Caco-2 (cell line): ENCODE data around the gene TOM1L1. TPM values are rescaled to one million over a fixed set of nuclear protein-coding genes. Genes with fewer than 3 reads are reported as not detected.

Source experiments
- BruUV-seq: library from RNA; stranded (reverse); fragments of 400-500 nt; replicated peaks from 2 replicates; lab custom pipeline; 2021; lab: Mats Ljungman, UMichigan
- CTCF ChIA-PET: fragments of 300-600 bp; sonication (Branson Sonifier 250); formaldehyde crosslinking; loops from one replicate; lab custom pipeline; 2022; ENCODE audit warnings: antibody characterized with exemption; lab: Charles Lee
- POLR2A ChIA-PET: fragments of 300-600 bp; sonication (Branson Sonifier 250); formaldehyde crosslinking; loops from one replicate; lab custom pipeline; 2022; ENCODE audit warnings: antibody characterized with exemption; lab: Charles Lee
- DNase-seq, 2 experiments: peaks; one replicate each; pipeline versions ENCODE4 v3.0.0 to v3.0.0-alpha.2; 2020 to 2022
- H3K27me3 ChIP-seq: replicated peaks from 2 replicates; pipeline ENCODE4 v1.6.0; 2011; ENCODE audit warnings: low read length; ENCODE audit not compliant: control insufficient read depth, insufficient read depth
- H3K36me3 ChIP-seq: 2 replicates; pipeline ENCODE4 v1.5.1; 2011; ENCODE audit warnings: low read length; ENCODE audit not compliant: control insufficient read depth, insufficient read depth
- H3K4me1 ChIP-seq: fragments of 250-450 bp; sonication (Bioruptor Pico); 2 replicates; pipeline ENCODE4 v1.5.1; 2020; ENCODE audit warnings: mild to moderate bottlenecking
- H3K4me3 ChIP-seq: 2 replicates; pipeline ENCODE4 v1.5.1; 2011; ENCODE audit warnings: low read depth, mild to moderate bottlenecking, control low read depth, low read length
- H3K9me3 ChIP-seq: fragments of 250-450 bp; sonication (Bioruptor Pico); 2 replicates; pipeline ENCODE4 v1.5.1; 2020; ENCODE audit warnings: mild to moderate bottlenecking, moderate library complexity
- H3K27ac Mint-ChIP-seq: one replicate; pipeline ENCODE4 v1.8.0; 2022; ENCODE audit warnings: mixed read lengths; ENCODE audit not compliant: unreplicated experiment
- H3K27me3 Mint-ChIP-seq: one replicate; pipeline ENCODE4 v1.8.0; 2022; ENCODE audit warnings: mixed read lengths; ENCODE audit not compliant: insufficient read depth, unreplicated experiment
- H3K36me3 Mint-ChIP-seq: one replicate; pipeline ENCODE4 v1.8.0; 2022; ENCODE audit warnings: mild to moderate bottlenecking, mixed read lengths; ENCODE audit not compliant: insufficient read depth, unreplicated experiment
- H3K4me1 Mint-ChIP-seq: one replicate; pipeline ENCODE4 v1.8.0; 2022; ENCODE audit warnings: low read depth, mixed read lengths; ENCODE audit not compliant: unreplicated experiment
- H3K4me3 Mint-ChIP-seq: one replicate; pipeline ENCODE4 v1.8.0; 2022; ENCODE audit warnings: mild to moderate bottlenecking, moderate library complexity, mixed read lengths; ENCODE audit not compliant: unreplicated experiment
- H3K9me3 Mint-ChIP-seq: one replicate; pipeline ENCODE4 v1.8.0; 2022; ENCODE audit warnings: mixed read lengths; ENCODE audit not compliant: unreplicated experiment
- CTCF ChIP-seq, 2 experiments: fragments of 200-600 bp in 1 of 2; IDR thresholded peaks; 1 replicate in 1 of 2; 2 replicates in 1 of 2; pipeline versions ENCODE4 v1.5.1 to v1.8.0; 2011 to 2022; ENCODE audit warnings: antibody characterized with exemption in 1 of 2, control low read depth in 1 of 2, inconsistent platforms in 1 of 2, low read depth in 1 of 2, low read length in 1 of 2, mild to moderate bottlenecking in 1 of 2, moderate library complexity in 1 of 2; ENCODE audit not compliant: insufficient read depth in 1 of 2, severe bottlenecking in 1 of 2, unreplicated experiment in 1 of 2
- intact Hi-C: fragments of 100-400 bp; cut with micrococcal nuclease; formaldehyde crosslinking; loops from one replicate; pipeline ENCODE4 v1.10.0; 2022; ENCODE audit not compliant: unreplicated experiment
- total RNA-seq: library from RNA; stranded (reverse); gene quantifications from 2 replicates; pipeline ENCODE4 v1.2.3, GENCODE V29; 2022

Gene TOM1L1
- total RNA-seq, 1 experiment from 2014 or later = 48.7 TPM

GRCh38 chr17:54937018-54937417 lies 36.4 kb downstream of the TOM1L1 start:
- BruUV-seq = no TSS peak
- no peak overlapping the region for H3K4me3 Mint-ChIP-seq
- H3K4me3 ChIP-seq = no peak overlapping the region
- intact Hi-C loops = no loop called here
- H3K4me1 ChIP-seq = peaks cover 9% of the 10 kb centered on the region
- H3K9me3 ChIP-seq = no peaks in the 10 kb centered on the region
- DNase-seq = no peak
- H3K36me3 Mint-ChIP-seq = peaks cover 18% of the 10 kb centered on the region
- ChIA-PET POLR2A (no interaction called here), CTCF (no interaction called here)
- no peaks in the 10 kb centered on the region; the same call in 1 of the 2 replicates for H3K36me3 ChIP-seq
- H3K4me1 Mint-ChIP-seq = peaks cover 11% of the 10 kb centered on the region
- H3K27me3 Mint-ChIP-seq = no peaks in the 10 kb centered on the region
- no peaks in the 10 kb centered on the region for H3K9me3 Mint-ChIP-seq
- H3K27ac Mint-ChIP-seq = no peak overlapping the region
- no peak for TF ChIP-seq CTCF (IDR thresholded peaks at IDR 0.05; ENCODE audit: insufficient read depth in 1 of 2, low read depth in 1 of 2, low read length in 1 of 2, severe bottlenecking in 1 of 2, unreplicated experiment in 1 of 2)
- no peaks in the 10 kb centered on the region for H3K27me3 ChIP-seq

- Histone ChIP-seq H3K4me1 (peaks cover 9% of the 10 kb centered on the region), H3K27me3 (no peaks in the 10 kb centered on the region), H3K4me3 (no peak overlapping the region), H3K36me3 (no peaks in the 10 kb centered on the region; the same call in 1 of the 2 replicates), H3K9me3 (no peaks in the 10 kb centered on the region)
- no peak overlapping the region for H3K4me3 Mint-ChIP-seq
- peaks cover 17% of the 10 kb centered on the region for H3K36me3 Mint-ChIP-seq
- H3K27ac Mint-ChIP-seq = no peak overlapping the region
- intact Hi-C loops = no loop called here
- no peak for TF ChIP-seq CTCF (IDR thresholded peaks at IDR 0.05; ENCODE audit: insufficient read depth in 1 of 2, low read depth in 1 of 2, low read length in 1 of 2, severe bottlenecking in 1 of 2, unreplicated experiment in 1 of 2)
- no peaks in the 10 kb centered on the region for H3K27me3 Mint-ChIP-seq
- no peak for DNase-seq
- no peaks in the 10 kb centered on the region for H3K9me3 Mint-ChIP-seq
- ChIA-PET CTCF (no interaction called here), POLR2A (no interaction called here)
- peaks cover 11% of the 10 kb centered on the region for H3K4me1 Mint-ChIP-seq
- BruUV-seq = no TSS peak
Measured at GRCh38 chr17:54937426-54937825, 36.8 kb downstream of the TOM1L1 start.

GRCh38 chr17:54941285-54941684 lies 40.6 kb downstream of the TOM1L1 start:
- H3K4me1 Mint-ChIP-seq = no peaks in the 10 kb centered on the region
- H3K9me3 ChIP-seq = no peaks in the 10 kb centered on the region
- peaks cover 6% of the 10 kb centered on the region for H3K36me3 Mint-ChIP-seq
- ChIA-PET CTCF (no interaction called here), POLR2A (no interaction called here)
- TF ChIP-seq CTCF (IDR thresholded peaks at IDR 0.05; ENCODE audit: insufficient read depth in 1 of 2, low read depth in 1 of 2, low read length in 1 of 2, severe bottlenecking in 1 of 2, unreplicated experiment in 1 of 2) = no peak
- no peaks in the 10 kb centered on the region for H3K27me3 Mint-ChIP-seq
- BruUV-seq = no TSS peak
- no peaks in the 10 kb centered on the region for H3K27me3 ChIP-seq
- no peaks in the 10 kb centered on the region for H3K4me1 ChIP-seq
- no peak overlapping the region for H3K4me3 Mint-ChIP-seq
- DNase-seq = no peak
- no peak overlapping the region for H3K4me3 ChIP-seq
- H3K9me3 Mint-ChIP-seq = no peaks in the 10 kb centered on the region
- intact Hi-C loops = no loop called here
- no peak overlapping the region for H3K27ac Mint-ChIP-seq
- no peaks in the 10 kb centered on the region for H3K36me3 ChIP-seq
